GM04504 (cell line): Measurements from ENCODE around the gene PAXX.

Experiments used
- DNase-seq: peaks from one replicate; pipeline ENCODE4 v3.0.0-alpha.2; 2012; ENCODE audit warnings: low read depth

The PAXX gene

GRCh38 chr9:136953771-136954269, 38.4 kb upstream of the PAXX start:
- DNase-seq: no peak

DNA sequence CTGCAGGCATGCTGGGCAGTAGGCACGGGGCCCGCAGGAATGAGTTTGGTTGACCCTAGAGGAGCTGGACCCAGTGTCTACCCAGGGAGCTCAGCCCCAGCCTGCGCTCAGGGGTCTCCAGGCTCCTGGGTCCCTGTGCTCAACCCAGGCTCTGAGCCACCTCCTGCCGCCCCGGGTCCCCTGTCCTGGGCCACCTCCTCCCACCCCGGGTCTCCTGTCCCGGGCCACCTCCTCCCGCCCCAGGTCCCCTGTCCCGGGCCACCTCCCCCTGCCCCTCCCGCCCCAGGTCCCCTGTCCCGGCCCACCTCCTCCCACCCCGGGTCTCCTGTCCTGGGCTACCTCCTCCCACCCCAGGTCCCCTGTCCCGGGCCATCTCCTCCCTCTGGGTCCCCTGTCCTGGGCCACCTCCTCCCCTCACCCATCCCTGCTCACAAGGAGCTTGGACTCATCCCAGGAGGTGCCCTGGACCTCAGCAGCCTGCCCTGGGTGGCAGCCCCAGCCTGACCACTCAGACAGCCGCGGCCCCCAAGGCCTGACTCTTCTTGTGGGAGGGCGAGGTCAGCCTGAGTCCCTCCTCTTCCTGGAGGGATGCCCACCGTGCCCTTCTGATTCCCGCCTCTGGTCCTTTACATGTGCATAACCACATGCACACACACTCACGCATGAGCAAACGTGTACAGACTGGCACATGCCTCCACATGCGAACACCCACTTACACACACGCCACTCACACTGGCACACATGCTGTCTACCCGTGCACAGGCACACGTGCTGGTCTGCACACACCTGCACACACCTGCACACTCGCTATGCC, 37.7 kb upstream of the PAXX start:
- no peak for DNase-seq

GRCh38 chr9:136955202-136955942, 36.9 kb upstream of the PAXX start:
- DNase-seq: no peak

- no peak for DNase-seq
Observed at GRCh38 chr9:136955943-136956335, 36.3 kb upstream of the PAXX start.

- DNase-seq: no peak
Observed at GRCh38 chr9:136956604-136957003, 35.6 kb upstream of the PAXX start.

GRCh38 chr9:136957461-136957860, 34.8 kb upstream of the PAXX start:
- DNase-seq: no peak

GRCh38 chr9:136957901-136958300, 34.3 kb upstream of the PAXX start:
- DNase-seq: no peak

DNA sequence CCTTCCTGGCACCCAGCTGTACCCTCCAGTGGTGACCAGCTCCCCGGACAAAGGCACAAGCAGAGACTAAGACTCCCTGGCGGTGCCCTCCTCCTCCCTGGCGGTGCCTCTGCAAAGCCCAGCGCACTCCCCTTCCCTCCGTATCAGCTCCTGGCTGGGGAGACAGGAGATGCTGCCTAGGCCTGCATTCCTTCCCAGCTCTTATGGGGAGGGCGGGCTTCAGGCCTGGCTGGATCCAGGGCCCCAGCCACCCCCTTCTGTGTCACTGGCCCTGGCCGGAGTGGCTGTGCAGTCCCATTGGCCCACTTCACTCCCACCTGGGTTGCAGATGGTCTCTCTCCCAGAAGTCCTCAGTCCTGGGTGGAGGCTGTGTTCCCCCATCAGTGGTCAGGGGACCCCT, 33.7 kb upstream of the PAXX start:
- DNase-seq: no peak

DNA sequence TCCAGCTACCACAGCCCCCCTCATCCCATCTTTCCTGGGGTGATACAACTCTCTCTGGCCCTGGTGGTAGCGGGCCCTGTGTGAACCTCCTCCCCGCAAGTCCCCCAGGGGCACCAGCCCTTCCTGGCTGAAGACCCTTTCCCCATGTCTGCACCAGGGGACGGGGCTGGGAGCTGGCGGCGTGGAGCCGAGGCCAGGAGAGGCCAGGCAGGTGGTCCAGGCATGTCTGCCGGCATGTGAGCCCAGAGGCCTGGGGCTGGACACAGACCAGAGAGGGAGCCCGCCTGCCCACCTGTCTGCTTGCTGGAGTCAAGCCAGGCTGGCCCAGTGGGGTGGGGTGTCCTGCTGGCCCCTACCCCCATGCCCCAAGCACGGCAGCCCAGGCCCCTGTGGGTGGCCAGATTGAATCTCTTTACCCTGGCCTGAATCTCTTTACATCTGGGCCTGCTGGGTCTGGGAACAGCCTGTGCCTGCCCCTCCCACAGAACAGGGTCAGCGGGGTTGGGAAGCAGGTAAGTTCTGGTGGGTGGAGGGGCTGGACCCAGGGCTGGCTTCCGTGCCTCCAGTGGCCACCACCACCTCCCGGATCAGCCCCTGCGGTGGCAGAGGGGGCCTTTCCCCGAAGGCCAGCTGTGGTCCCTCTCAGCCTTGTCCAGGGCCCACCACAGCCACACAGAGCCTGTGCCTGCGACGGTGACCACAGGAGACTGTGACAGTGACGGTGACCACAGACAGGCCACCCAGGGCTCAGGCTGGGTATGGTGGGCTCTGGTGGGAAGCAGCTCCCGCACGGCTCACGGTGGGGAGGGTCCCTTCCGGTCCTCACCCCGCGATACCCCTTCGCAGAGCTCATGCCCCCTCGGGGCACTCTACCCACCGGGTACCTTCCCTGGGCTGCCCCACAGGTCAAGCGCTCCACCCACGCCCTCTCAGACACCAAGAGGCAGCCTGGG, 33.0 kb upstream of the PAXX start:
- no peak for DNase-seq

DNA sequence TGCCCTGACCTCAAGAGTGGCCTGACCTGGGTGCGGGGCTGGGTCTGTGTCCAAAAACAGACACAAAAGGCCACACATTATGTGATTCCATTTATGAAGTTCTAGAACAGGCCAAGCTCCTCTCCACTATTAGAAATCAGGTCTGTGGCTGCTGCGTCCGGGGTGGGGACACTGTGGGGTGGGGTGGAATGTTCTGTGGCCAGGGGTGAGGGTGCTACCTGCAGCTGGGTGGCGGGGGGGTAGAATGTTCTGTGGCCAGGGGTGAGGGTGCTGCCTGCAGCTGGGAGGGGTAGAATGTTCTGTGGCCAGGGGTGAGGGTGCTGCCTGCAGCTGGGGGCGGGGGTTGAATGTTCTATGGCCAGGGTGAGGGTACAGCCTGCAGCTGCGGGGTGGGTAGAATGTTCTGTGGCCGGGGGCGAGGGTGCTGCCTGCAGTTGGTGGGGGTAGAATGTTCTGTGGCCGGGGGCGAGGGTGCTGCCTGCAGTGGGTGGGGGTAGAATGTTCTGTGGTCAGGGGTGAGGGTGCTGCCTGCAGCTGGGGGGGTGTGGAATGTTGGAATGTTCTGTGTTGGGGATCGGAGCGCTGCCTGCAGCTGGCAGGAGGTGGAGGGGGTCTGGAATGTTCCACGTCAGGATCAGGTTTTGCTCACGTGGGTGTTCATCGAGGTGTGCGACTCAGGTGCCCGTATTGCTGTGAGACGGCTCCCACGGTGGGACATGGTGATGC, 31.8 kb upstream of the PAXX start:
- no peak for DNase-seq

DNA sequence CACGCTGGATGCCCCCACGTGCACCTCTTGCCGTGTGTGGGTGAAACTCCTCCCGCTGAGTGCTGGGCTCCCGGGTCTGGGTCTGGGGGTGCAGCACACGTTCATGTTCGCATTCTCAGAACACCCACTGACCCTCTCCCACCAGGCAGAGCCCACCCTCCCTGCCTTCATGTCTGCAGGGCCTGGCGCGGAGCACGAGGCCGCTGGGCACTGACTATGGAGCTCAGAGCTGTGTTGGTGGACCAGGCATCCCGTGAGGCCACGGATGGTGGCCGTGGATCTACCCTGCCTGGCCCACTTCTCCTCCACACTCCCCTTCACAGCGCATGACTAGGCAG, 31.3 kb upstream of the PAXX start:
- DNase-seq: no peak

DNA sequence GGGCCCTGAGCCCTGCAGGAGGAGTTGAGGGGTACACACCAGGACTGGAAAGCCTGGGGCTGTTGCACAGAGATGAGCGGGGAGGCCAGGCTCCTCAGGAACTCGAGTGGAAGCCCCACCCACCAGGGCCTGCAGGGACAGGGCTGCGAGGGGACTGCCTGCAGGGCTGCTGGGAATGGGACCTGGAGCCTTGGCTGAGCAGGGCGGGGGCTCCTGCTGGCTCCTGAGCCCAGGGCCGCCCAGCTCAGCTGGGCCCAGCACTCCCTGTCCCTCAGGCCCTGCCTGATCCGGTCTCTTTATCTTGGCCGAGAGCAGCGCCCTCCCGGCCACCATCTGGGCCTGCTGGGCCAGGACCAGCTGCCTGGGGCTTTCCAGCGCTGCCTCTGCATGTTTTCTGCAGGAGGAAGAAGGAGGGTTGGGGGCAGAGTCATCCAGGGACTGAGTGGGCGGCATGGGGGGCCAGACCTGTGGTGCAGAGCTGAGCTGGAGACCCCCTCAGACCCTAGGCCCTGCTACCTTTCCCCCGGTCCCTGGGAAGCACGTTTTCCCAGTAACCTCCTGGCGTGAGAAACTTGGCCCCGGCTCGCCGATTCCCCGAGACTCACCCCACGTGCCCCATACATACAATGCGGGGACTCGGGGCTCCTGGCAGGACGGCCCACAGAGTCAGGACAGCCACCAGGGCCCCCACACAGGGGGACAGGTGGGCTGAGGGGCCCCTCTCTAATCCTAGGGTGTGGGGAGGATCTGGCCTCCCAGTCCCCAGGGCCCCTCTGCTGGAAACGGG, 30.8 kb upstream of the PAXX start:
- DNase-seq: no peak

DNA sequence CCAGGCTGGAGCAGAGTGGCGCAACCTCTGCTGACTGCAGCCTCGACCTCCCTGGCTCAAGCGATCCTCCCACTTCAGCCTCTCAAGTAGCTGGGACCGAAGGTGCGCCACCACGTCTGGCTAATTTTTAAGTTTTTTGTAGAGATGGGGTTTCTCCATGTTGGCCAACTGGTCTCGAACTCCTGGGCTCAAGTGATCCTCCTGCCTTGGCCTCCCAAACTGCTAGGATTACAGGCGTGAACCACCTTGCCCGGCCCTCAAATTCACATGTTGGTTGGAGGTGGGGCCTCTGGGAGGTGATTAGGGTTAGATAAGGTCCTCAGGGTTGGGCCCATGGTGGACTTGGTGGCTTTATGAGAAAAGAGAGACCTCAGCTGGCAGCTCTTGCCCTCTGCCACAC, 30.1 kb upstream of the PAXX start:
- DNase-seq: no peak

- DNase-seq: no peak
Observed at GRCh38 chr9:136962701-136963248, 29.4 kb upstream of the PAXX start.

DNA sequence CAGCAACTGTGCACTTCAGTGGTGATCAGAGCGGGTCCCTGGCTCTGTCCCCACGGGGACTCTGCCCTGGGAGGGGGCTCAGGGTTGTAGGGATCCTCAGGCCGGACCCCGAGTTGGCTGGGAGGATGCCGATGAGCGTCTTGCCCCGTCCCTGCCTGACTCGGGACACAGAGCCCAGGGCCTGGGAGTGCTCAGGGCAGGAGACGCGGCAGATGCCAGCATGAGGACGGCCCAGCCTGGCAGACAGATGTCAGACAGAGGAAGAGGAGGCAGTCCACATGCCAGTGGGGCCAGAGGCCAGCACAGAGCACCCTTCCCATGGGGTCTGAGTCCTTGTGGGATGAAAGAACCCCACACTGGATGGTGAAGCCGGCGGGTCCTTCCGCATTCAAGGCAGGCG, 28.9 kb upstream of the PAXX start:
- no peak for DNase-seq

- no peak for DNase-seq
Observed at GRCh38 chr9:136963751-136964150, 28.5 kb upstream of the PAXX start.

GRCh38 chr9:136964171-136964689, 28.0 kb upstream of the PAXX start:
- DNase-seq: no peak

DNA sequence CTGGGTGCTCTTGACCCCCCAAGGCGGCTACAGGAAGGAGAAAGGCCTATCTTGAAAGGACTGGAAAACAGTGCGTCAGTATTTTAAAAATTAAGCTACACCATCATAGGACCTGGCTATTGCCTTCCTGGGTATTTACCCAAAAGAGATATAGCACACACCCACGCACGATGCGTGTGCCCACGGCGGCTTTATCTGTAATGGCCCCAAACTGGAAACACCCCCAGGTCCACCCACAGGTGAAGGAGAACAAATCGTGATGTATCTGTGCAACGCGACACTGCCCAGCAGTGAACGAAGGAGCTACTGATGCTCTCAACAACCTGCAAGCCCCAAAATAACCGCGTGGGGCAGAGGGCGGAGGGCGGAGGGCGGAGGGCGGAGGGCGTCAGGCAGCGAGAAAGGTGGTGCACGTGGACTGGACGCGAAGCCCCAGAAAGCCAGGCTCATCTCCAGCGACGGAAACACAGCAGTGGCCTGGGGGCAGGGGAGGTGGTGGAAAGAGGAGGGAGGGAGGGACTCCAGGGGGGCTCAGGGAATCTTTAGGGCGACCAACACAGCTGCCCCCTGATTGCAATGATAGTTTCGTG, 27.3 kb upstream of the PAXX start:
- DNase-seq: no peak

DNA sequence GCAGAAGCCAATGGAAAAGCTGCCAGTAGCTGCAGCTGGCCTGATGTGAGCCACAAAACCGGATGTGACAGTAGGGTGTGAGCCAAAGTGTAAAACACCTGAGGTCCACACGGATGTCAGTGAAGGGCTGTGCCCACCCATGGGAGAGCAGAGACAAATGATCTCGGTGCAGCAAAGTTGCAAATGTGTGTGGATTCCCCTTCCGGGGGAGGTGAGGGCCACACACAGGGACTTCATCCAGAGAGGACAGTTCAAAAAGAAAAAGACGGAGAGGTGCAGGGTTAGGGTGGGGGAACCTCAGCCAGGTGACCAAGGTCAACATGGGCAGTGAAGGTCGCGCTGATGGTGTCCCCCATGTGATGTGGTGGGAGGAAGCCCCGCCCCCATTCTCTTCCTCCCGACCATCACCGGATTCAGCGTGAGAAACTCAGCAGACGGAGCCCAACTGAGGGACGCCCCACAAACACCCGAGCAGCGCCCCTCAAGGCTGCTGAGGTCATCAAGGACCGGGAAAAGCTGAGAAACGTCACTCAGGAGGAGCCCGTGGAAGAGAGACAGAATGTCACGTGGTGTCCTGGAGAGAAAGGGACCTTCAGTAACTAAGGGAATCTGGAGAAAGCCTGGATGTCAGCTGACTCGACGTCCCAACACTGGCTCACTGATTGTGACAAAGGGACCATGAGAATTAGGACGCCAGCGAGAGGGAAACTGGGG, 26.3 kb upstream of the PAXX start:
- DNase-seq: no peak
